H1 (cell line): Measurements from ENCODE around the gene MACROD1. TPM values are rescaled to one million over a fixed set of nuclear protein-coding genes. Genes with fewer than 3 reads are reported as not detected.
A peak's percentile ranks its signal among the peaks of the same experiment; 100 is the strongest.

ENCODE experiments used
- CTCF ChIA-PET: fragments of 300-600 bp; sonication (Branson Sonifier 250); formaldehyde crosslinking; loops from one replicate; lab custom pipeline; 2021; ENCODE audit not compliant: partially characterized antibody; lab: Charles Lee
- POLR2A ChIA-PET: fragments of 300-600 bp; sonication (Branson Sonifier 250); formaldehyde crosslinking; loops from one replicate; lab custom pipeline; 2021; ENCODE audit warnings: inconsistent platforms; ENCODE audit not compliant: partially characterized antibody; lab: Charles Lee
- DNase-seq, 2 experiments: peaks; one replicate each; pipeline versions ENCODE4 v3.0.0 to v3.0.0-alpha.2; 2010 to 2022; ENCODE audit warnings: low spot score in 2 of 2, low read depth in 1 of 2, mixed read lengths in 1 of 2
- FAIRE-seq: peaks from 2 replicates; lab custom pipeline; 2011; peaks lifted over from hg19 to GRCh38; lab: Jason Lieb, UNC
- H2AFZ ChIP-seq: 2 replicates; pipeline ENCODE4 v1.8.1; 2012; ENCODE audit warnings: low read length, inconsistent platforms
- H2AK5ac ChIP-seq: 2 replicates; pipeline ENCODE4 v1.6.1; 2013; ENCODE audit warnings: low read depth, low read length
- H2BK120ac ChIP-seq: replicated peaks from 2 replicates; pipeline ENCODE3; 2013; ENCODE audit warnings: low read depth, low read length, inconsistent platforms
- H2BK12ac ChIP-seq: 2 replicates; pipeline ENCODE4 v1.6.1; 2013; ENCODE audit warnings: low read depth, low read length
- H2BK15ac ChIP-seq: 2 replicates; pipeline ENCODE4 v1.6.1; 2013; ENCODE audit warnings: low read length
- H2BK20ac ChIP-seq: 2 replicates; pipeline ENCODE4 v1.6.1; 2013; ENCODE audit warnings: low read length
- H2BK5ac ChIP-seq: 2 replicates; pipeline ENCODE4 v1.6.1; 2013; ENCODE audit warnings: low read depth, low read length
- H3K14ac ChIP-seq: 2 replicates; pipeline ENCODE4 v1.6.1; 2013; ENCODE audit warnings: inconsistent platforms; ENCODE audit not compliant: insufficient read length
- H3K18ac ChIP-seq: 2 replicates; pipeline ENCODE4 v1.6.1; 2013; ENCODE audit warnings: low read length; ENCODE audit errors: extremely low read depth
- H3K23ac ChIP-seq: 2 replicates; pipeline ENCODE4 v1.6.1; 2013; ENCODE audit warnings: inconsistent platforms; ENCODE audit not compliant: insufficient read length
- H3K23me2 ChIP-seq: 2 replicates; pipeline ENCODE4 v1.6.1; 2013; ENCODE audit warnings: low read depth, low read length
- H3K27ac ChIP-seq: 2 replicates; pipeline ENCODE4 v1.6.1; 2011; ENCODE audit warnings: low read depth, low read length, inconsistent platforms
- H3K27me3 ChIP-seq, 4 experiments: replicated peaks in 1 of 4; 1 replicate in 1 of 4; 2 replicates in 3 of 4; pipeline versions ENCODE4 v1.6.1 to v1.8.1; 2011 to 2013; ENCODE audit warnings: low read length in 3 of 4, mild to moderate bottlenecking in 3 of 4, inconsistent platforms in 2 of 4, mixed read lengths in 2 of 4, moderate library complexity in 1 of 4; ENCODE audit not compliant: control insufficient read depth in 3 of 4, insufficient read depth in 3 of 4; ENCODE audit errors: extremely low read depth in 1 of 4
- H3K36me3 ChIP-seq, 4 experiments: 2 replicates each; pipeline versions ENCODE4 v1.6.1 to v1.8.1; 2011 to 2013; ENCODE audit warnings: mild to moderate bottlenecking in 4 of 4, low read length in 3 of 4, moderate library complexity in 2 of 4, control low read depth in 1 of 4, inconsistent platforms in 1 of 4; ENCODE audit not compliant: insufficient read depth in 4 of 4, control insufficient read depth in 2 of 4
- H3K4ac ChIP-seq: replicated peaks from 2 replicates; pipeline ENCODE3; 2013; ENCODE audit warnings: low read length, low read depth, mixed read lengths, inconsistent platforms; ENCODE audit not compliant: insufficient read length
- H3K4me1 ChIP-seq, 4 experiments: replicated peaks in 1 of 4; 1 replicate in 1 of 4; 2 replicates in 3 of 4; pipeline versions ENCODE4 v1.6.1 to v1.8.1; 2011 to 2013; ENCODE audit warnings: low read length in 3 of 4, inconsistent platforms in 2 of 4, mixed read lengths in 1 of 4; ENCODE audit not compliant: insufficient read depth in 4 of 4, control insufficient read depth in 3 of 4
- H3K4me2 ChIP-seq, 2 experiments: 2 replicates each; pipeline versions ENCODE4 v1.6.1 to v1.8.1; 2011 to 2013; ENCODE audit warnings: low read depth in 2 of 2, low read length in 2 of 2, control low read depth in 1 of 2, inconsistent platforms in 1 of 2, mild to moderate bottlenecking in 1 of 2; ENCODE audit not compliant: insufficient read depth in 1 of 2
- H3K4me3 ChIP-seq, 4 experiments: fragments of 200-600, 300-600 bp in 1 of 4; sonication (generic), shearing (Covaris generic), sonication (Bioruptor Twin) in 1 of 4; 2 replicates each; pipeline versions ENCODE4 v1.5.1 to v1.8.1; 2011 to 2016; ENCODE audit warnings: low read length in 4 of 4, low read depth in 3 of 4, control low read depth in 2 of 4, inconsistent platforms in 2 of 4, mild to moderate bottlenecking in 2 of 4, mixed read lengths in 1 of 4, moderate library complexity in 1 of 4; ENCODE audit not compliant: insufficient read depth in 2 of 4; ENCODE audit errors: extremely low read depth in 1 of 4
- H3K56ac ChIP-seq: replicated peaks from 2 replicates; pipeline ENCODE3; 2013; ENCODE audit warnings: low read depth, mild to moderate bottlenecking, mixed read lengths, low read length, inconsistent platforms; ENCODE audit not compliant: insufficient read length
- H3K79me1 ChIP-seq: 2 replicates; pipeline ENCODE4 v1.6.1; 2013; ENCODE audit warnings: low read depth, low read length, control low read depth
- H3K79me2 ChIP-seq, 2 experiments: 2 replicates each; pipeline versions ENCODE4 v1.6.1 to v1.8.1; 2012 to 2013; ENCODE audit warnings: low read length in 2 of 2, mild to moderate bottlenecking in 2 of 2, inconsistent platforms in 1 of 2; ENCODE audit not compliant: insufficient read depth in 2 of 2, control insufficient read depth in 1 of 2
- H3K9ac ChIP-seq, 4 experiments: replicated peaks in 1 of 4; 1 replicate in 1 of 4; 2 replicates in 3 of 4; pipeline versions ENCODE4 v1.6.1 to v1.8.1; 2011 to 2013; ENCODE audit warnings: low read depth in 3 of 4, low read length in 3 of 4, control low read depth in 2 of 4, mild to moderate bottlenecking in 2 of 4, moderate library complexity in 2 of 4, inconsistent platforms in 1 of 4; ENCODE audit errors: extremely low read depth in 1 of 4
- H3K9me3 ChIP-seq, 2 experiments: 2 replicates each; pipeline versions ENCODE4 v1.6.1 to v1.8.1; 2012 to 2013; ENCODE audit warnings: mild to moderate bottlenecking in 2 of 2, moderate library complexity in 2 of 2, control low read depth in 1 of 2, inconsistent platforms in 1 of 2, low read depth in 1 of 2, low read length in 1 of 2, mixed read lengths in 1 of 2; ENCODE audit not compliant: insufficient read depth in 2 of 2
- H4K20me1 ChIP-seq, 2 experiments: replicated peaks in 1 of 2; 2 replicates each; pipeline versions ENCODE3 to v1.8.1; 2011 to 2013; ENCODE audit warnings: inconsistent platforms in 2 of 2, low read length in 2 of 2, mild to moderate bottlenecking in 1 of 2; ENCODE audit not compliant: insufficient read depth in 2 of 2, control insufficient read depth in 1 of 2
- H4K5ac ChIP-seq: 2 replicates; pipeline ENCODE4 v1.6.1; 2013; ENCODE audit warnings: low read length, low read depth, mixed read lengths, inconsistent platforms; ENCODE audit not compliant: insufficient read length
- H4K8ac ChIP-seq: 2 replicates; pipeline ENCODE4 v1.8.0; 2013; ENCODE audit warnings: mild to moderate bottlenecking, moderate library complexity, low read length, inconsistent platforms; ENCODE audit not compliant: insufficient read depth; ENCODE audit errors: extremely low read depth
- H4K91ac ChIP-seq: replicated peaks from 2 replicates; pipeline ENCODE3; 2013; ENCODE audit warnings: low read length, mixed read lengths, inconsistent platforms; ENCODE audit not compliant: insufficient read length
- BACH1 ChIP-seq: IDR thresholded peaks from 2 replicates; pipeline ENCODE4 v1.6.1; 2012; ENCODE audit warnings: low read length, improper control_type of control experiment
- HDAC6 ChIP-seq: IDR thresholded peaks from one replicate; pipeline ENCODE4 v1.7.1; 2012; ENCODE audit warnings: low read depth, mild to moderate bottlenecking, inconsistent platforms, low read length, moderate library complexity
- TEAD4 ChIP-seq: IDR thresholded peaks from 2 replicates; pipeline ENCODE4 v1.6.1; 2012; ENCODE audit warnings: low read depth, low read length, inconsistent platforms, mixed read lengths
- WGBS, 2 experiments: shearing (Covaris generic) in 1 of 2; methylation state at CpG; one replicate each; pipeline versions ENCODE4 v1.1.6 to v1.1.7; 2013 to 2015; ENCODE audit warnings: low lambda C conversion rate in 2 of 2, mixed read lengths in 2 of 2, inconsistent platforms in 1 of 2, low coverage in 1 of 2, missing lambda C conversion rate in 1 of 2; ENCODE audit not compliant: insufficient replicate concordance in 2 of 2, insufficient coverage in 1 of 2, insufficient read length in 1 of 2; ENCODE audit errors: extremely low coverage in 1 of 2, missing lambda C conversion rate in 1 of 2; 5-methylcytosine and 5-hydroxymethylcytosine counted together
- polyA plus RNA-seq, 7 experiments: library from polyadenylated mRNA; depleted of rRNA in 3 of 7; stranded (reverse) in 5 of 7; unstranded in 2 of 7; fragments of >200 nt in 5 of 7; fragments of 200-250 nt in 2 of 7; gene quantifications; 1 replicate in 5 of 7; 2 replicates in 1 of 7; 4 replicates in 1 of 7; pipeline versions ENCODE4 v1.2.1 to v1.2.3, GENCODE V29; 2011 to 2013; ENCODE audit warnings: missing spikeins in 2 of 7, mixed read lengths in 2 of 7
- total RNA-seq: library from RNA; stranded (reverse); fragmentation: NEBNext Ultra II Directional; extraction: Animal tissue kit (Norgen Biotek cat#: 25700); gene quantifications from 2 replicates; pipeline ENCODE4 v1.2.1, GENCODE V29; 2021

Gene MACROD1
- total and polyA plus RNA-seq, 2 of the 8 experiments (the other 6 are each of a cell fraction or from before 2014, with no cell fraction given) = 19.5 to 34.1 TPM

DNA sequence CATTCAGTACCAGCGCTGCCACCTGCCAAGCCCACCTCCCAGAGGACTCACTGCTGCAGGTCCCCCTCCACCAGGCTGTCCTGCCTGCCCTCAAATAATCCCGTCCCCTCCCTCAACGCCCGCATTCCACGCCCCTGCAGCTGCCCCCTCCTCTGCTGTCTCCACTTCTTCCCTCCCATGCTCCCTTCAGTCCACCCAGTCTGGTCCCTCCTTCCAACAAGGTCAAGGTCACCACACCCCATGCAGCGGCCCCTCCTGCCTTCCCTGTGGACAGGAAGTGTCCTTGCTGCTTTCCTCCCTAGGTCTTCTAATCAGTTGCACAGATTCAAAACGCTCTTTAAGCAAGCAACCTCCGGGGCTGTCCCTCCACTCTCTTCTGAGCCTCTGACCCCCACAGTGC lies 12.1 kb downstream of the MACROD1 start:
- Histone ChIP-seq H3K56ac (no peak overlapping the region), H4K20me1 (peaks cover 17 to 27% of the 10 kb centered on the region in 2 experiments), H3K79me1 (no peaks in the 10 kb centered on the region), H2AFZ (no peak overlapping the region), H3K23me2 (no peaks in the 10 kb centered on the region), H3K18ac (no peak overlapping the region; the same call in none of the 2 replicates), H2BK12ac (peak overlapping the region; percentile 87; the same call in 1 of the 2 replicates), H2BK120ac (no peak overlapping the region), H4K91ac (no peak overlapping the region), H3K4me2 (peak overlapping the region in 1 of 2 experiments; percentile 43; a peak in 1 of 4 replicates), H3K4me3 (no peak overlapping the region), H3K14ac (no peak overlapping the region), H4K8ac (no peak overlapping the region), H3K9ac (no peak overlapping the region), H3K4ac (no peak overlapping the region), H3K27ac (no peak overlapping the region), H3K79me2 (no peaks in the 10 kb centered on the region; a peak in 1 of 4 replicates), H3K9me3 (no peaks in the 10 kb centered on the region), H3K23ac (no peak overlapping the region), H3K36me3 (no peaks in the 10 kb centered on the region; a peak in 1 of 8 replicates), H3K4me1 (peaks cover 2 to 15% (median 8%) of the 10 kb centered on the region in 4 experiments; a peak in 6 of 7 replicates), H2BK20ac (no peak overlapping the region), H2BK15ac (0 out of 2 replicates have a peak overlapping the region, but pooled peaks have one; percentile 75), H2BK5ac (0 out of 2 replicates have a peak overlapping the region, but pooled peaks have one; percentile 16), H2AK5ac (no peak overlapping the region), H3K27me3 (peaks cover 0 to 16% (median 0%) of the 10 kb centered on the region in 4 experiments; a peak in 2 of 7 replicates), H4K5ac (no peak overlapping the region)
- POLR2A ChIA-PET = interaction anchor here (1.2 kb wide), 1 partner anchor 9 kb away, joined by 3 read pairs; no protein-coding TSS in a partner anchor
- CTCF ChIA-PET = interaction anchor here (0.6 to 14.9 kb wide), 7 partner anchors 8 to 153 kb away, joined by 3 to 291 read pairs (median 126); partner anchors contain the start of gene FLRT1
- no peak for FAIRE-seq
- 63% methylated on average over 8 of the region's 8 CpGs; no CpG with 5 or more reads in 1 of the 2 experiments for WGBS, 2 experiments
- TF ChIP-seq HDAC6 = no peak
- peak; percentile 24; the same call in 1 of the 2 replicates for TF ChIP-seq TEAD4
- no peak for TF ChIP-seq BACH1
- DNase-seq = no peak
